GM19043 (cell line): ENCODE measurements around the gene CACNA1D.

Experiments used
- ATAC-seq: cut with Tn5 transposase; IDR thresholded peaks from one replicate; pipeline ENCODE4 v1.9.1; 2021; ENCODE audit warnings: low read depth; ENCODE audit not compliant: unreplicated experiment

The CACNA1D gene

DNA sequence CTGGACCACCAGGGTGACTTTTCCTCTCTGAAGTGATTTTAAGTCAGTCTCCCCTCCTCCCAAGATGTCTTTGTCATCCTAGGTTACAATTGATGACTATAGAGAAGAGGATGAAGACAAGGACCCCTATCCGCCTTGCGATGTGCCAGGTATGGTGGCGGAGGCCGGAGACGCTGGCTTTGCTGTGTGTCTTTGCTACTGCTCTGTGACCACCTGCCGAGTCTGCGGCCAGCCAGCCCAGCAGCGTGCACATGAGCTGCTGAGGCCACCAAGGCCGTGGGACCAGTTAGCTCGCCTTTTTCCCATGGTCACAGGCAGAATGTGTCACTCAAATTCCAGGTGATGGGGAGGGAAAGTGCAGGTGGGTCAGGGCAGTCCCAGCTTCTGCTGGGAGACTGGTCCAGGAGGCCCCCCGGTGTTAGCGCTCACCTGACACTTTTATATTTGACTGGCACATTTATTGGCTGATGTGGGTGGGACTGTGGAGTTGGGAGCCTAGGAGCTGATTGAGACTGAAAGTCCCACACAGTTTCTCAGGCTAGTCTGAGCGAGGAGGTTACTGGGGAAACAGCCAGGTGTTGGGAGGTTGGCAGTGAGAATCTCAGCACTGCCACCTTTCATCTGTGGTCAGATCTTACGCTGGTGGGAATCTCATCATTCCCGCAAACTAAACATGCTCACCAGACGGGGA lies 237.7 kb downstream of the CACNA1D start:
- ATAC-seq, result no peak

GRCh38 chr3:53733446-53733845 lies 239.0 kb downstream of the CACNA1D start:
- no peak for ATAC-seq

- ATAC-seq, result no peak
Observed at GRCh38 chr3:53739966-53740365, 245.6 kb downstream of the CACNA1D start.

DNA sequence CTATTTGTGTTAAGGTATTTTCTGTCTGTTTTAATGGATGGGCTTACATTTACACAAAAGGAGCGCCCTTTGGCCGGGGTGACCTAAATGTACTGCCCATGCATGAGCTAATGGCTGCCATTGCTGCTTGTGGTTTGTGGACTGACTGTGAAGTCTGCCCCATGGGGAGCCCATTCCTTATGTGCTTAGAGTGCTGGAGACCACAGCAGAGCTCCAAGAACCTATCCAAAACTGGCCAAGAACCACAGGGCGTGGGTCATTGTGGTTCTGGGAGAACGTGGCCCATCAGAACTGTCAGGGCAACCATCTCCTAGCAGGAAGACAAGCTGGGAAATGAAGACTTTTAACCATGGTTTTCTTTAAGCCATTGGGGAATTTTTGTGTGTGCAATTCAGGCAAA lies 246.5 kb downstream of the CACNA1D start:
- ATAC-seq, result no peak

GRCh38 chr3:53744351-53744750 lies 249.9 kb downstream of the CACNA1D start:
- no peak for ATAC-seq

- ATAC-seq, result no peak
Observed at GRCh38 chr3:53747559-53747958, 253.1 kb downstream of the CACNA1D start.

GRCh38 chr3:53748512-53749271 lies 254.3 kb downstream of the CACNA1D start:
- peak; percentile 78 for ATAC-seq

DNA sequence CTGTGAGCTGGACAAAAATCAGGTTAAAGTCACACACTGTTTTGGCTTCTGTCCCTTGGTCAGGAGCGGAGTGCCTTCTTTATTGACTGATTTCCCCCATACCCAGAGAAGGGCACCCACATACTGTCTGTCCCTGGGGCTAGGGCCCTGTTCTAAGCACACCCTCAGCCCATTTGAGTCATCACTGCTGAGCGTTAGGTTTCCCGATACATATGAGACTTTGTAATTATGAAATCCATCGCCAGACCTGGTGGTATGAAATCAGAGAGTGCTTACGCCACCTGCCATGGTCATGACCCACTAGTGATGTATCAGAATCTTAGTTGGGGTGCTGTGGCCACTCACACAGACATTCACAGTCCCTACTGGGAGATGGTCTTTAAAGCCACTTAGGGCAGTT lies 255.0 kb downstream of the CACNA1D start:
- no peak for ATAC-seq

DNA sequence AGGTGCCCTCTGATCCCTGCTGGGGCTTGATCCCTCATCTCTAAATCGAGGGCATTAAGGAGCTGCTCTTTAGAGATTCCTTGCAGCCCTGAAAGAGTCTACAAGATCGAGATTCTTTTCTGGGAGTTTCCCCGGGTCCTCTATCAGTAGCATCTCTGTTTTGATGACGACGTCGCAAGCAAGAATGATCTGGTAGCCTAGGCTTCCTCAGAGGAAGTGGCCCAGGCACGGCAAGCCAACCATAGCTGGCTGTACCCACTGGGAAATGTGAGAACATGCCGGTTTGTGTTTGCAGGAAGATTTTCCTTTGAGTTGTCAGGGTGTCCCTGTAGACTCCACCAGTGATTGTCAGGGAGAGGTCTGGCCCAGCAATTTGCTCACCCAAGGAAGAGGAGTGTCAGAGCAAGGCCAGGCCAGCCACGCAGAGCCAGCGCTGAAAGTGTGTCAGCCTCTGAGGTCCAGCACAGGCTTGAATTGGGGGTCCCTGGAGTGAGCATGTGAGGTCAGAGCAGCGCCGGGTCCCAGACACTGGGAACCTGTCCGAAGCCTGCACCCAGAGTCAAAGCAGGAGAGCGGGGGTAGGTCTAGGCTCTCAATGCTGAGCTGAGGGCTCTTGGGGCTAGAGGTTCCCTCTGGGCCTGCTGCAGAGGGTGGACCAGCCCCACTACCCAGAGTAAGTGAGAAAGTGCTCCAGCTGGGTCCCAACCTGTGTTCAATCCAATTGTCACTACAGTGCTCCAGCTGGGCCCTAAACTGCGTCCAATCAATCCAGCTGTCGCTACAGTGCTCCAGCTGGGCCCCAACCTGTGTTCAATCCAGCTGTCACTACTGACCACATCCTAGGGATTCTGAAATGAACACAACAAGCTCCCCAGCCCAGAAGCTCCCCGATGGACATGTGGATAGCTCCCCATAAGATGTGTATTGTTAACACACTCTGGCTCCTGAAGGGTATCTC lies 256.1 kb downstream of the CACNA1D start:
- peak; percentile 34 for ATAC-seq

- ATAC-seq, result peak; percentile 35
Observed at GRCh38 chr3:53753518-53754183, 259.2 kb downstream of the CACNA1D start.

GRCh38 chr3:53754325-53754724 lies 259.9 kb downstream of the CACNA1D start:
- ATAC-seq, result no peak

GRCh38 chr3:53758846-53759245 lies 264.4 kb downstream of the CACNA1D start:
- no peak for ATAC-seq

GRCh38 chr3:53763353-53763752 lies 268.9 kb downstream of the CACNA1D start:
- ATAC-seq, result no peak

DNA sequence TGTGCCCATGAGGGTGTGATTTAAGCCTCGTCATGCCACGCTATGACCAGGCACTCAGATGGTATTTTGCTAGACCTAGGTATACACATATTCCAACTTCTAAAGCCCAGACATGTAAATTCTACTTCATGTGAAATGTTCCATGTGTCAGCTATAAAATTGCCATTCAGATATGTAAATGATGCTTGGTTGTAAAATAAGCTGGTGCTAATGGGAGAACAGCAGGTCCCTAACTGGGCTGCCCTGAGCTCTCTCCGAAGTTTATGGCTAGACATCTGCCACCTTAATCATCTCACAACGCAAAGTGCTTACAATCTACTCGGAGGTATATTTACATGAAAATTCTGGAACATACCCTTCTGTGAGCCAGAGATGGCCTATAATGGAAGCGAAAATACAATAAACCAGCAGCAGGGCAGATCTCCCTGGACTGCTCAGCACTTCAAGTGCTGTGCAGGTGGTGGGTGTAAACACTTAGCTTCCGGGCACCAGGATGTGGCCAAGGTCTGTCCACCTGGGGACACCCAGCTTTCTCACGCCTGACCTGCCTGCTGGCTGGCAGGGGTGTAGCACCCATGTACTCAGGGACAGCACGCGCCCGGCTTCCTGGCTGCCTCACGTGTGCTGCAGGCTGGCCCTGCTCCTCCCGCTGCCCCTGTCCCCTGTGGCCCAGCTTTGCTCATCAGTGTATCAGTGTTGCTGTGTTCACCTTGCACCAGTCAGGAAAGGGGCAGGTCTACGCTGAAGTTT lies 269.8 kb downstream of the CACNA1D start:
- ATAC-seq, result no peak

- no peak for ATAC-seq
Observed at GRCh38 chr3:53765753-53766152, 271.3 kb downstream of the CACNA1D start.

- ATAC-seq, result no peak
Observed at GRCh38 chr3:53766706-53767105, 272.3 kb downstream of the CACNA1D start.

- ATAC-seq, result no peak
Observed at GRCh38 chr3:53768478-53769459, 274.4 kb downstream of the CACNA1D start.

DNA sequence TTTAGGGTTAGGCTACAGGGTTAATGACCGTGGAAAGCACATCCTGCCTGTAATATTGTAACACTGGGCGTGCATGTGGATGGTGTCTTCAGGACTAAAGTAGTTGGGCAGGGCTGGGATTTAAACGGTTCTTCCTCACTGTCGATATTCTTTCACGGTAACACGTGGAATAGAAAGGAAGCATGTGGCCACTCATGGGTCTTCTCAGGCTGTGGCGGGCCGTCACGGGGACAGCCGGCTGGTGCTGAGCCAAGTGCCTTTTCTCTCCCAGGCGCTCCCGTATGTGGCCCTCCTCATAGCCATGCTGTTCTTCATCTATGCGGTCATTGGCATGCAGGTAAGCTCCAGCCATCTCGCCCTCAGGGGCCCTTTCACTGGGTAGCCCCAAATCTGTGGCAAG lies 278.2 kb downstream of the CACNA1D start:
- ATAC-seq, result no peak

- ATAC-seq, result no peak
Observed at GRCh38 chr3:53773021-53773436, 278.6 kb downstream of the CACNA1D start.
